ENCODE data around the gene DNAH12. TPM values are rescaled to one million over a fixed set of nuclear protein-coding genes. Genes with fewer than 3 reads are reported as not detected.

The DNAH12 gene
- total and polyA plus RNA-seq, 9 of the 15 experiments (the other 6 are each of a cell fraction or from before 2014, with no cell fraction given) = 0.01 to 0.04 (median 0.01) TPM; not detected in 5

GRCh38 chr3:57555738-57556458, 11.8 kb upstream of the DNAH12 start, which contains the start of gene PDE12:
TSS of gene PDE12 (plus strand) at chr3:57556274. CDS start at chr3:57556380, 106 bp downstream.
- Histone ChIP-seq H3K4me1 (replicated peaks in 1 of 2; ENCODE audit: control insufficient read depth in 2 of 2, insufficient read depth in 2 of 2, low read length in 2 of 2) (peaks cover 10 to 26% of the 10 kb centered on the region in 2 experiments; a peak in 4 of 5 replicates), H3K9me1 (ENCODE audit: control insufficient read depth, insufficient read depth, low read length) (no peaks in the 10 kb centered on the region), H4K20me1 (replicated peaks; ENCODE audit: control insufficient read depth, insufficient read depth, low read length) (0 out of 2 replicates have a peak, but pooled peaks cover 6% of the 10 kb centered on the region), H3K27ac (ENCODE audit: extremely low read depth, low read depth, low read length) (peak within 1 kb of the TSS; percentile 99), H3K36me3 (ENCODE audit: control insufficient read depth, insufficient read depth, low read length) (peaks cover 17% of the 10 kb centered on the region), H2AFZ (ENCODE audit: low read depth, low read length) (peak within 1 kb of the TSS; percentile 100), H3K79me2 (ENCODE audit: control insufficient read depth, insufficient read depth, low read length) (peaks cover 43% of the 10 kb centered on the region), H3K27me3 (ENCODE audit: control insufficient read depth in 2 of 2, insufficient read depth in 2 of 2, low read length in 2 of 2) (no peaks in the 10 kb centered on the region), H3K4me3 (peak within 1 kb of the TSS; percentile 70), H3K9ac (ENCODE audit: insufficient read depth in 1 of 2, low read depth in 2 of 2, low read length in 2 of 2) (peak within 1 kb of the TSS; percentile 91 to 98), H3K9me3 (replicated peaks; ENCODE audit: control insufficient read depth, insufficient read depth, low read depth, low read length) (peaks cover 6% of the 10 kb centered on the region), H3K4me2 (ENCODE audit: insufficient read depth, low read length) (peak within 1 kb of the TSS; percentile 94)
- CTCF ChIA-PET (ENCODE audit: low intra/inter-chr PET ratio) = no interaction called here
- POLR2A ChIA-PET = interaction anchor here (1.1 to 2.0 kb wide), 4 partner anchors 10 to 607 kb away, joined by 3 to 7 read pairs (median 3); partner anchors contain the start of gene ARF4
- peak; percentile 92 for FAIRE-seq
- intact Hi-C loops (cut with micrococcal nuclease) (loop anchor here (2.0 kb wide), 1 partner anchor 41 kb away; the partner anchor contains the start of gene ARF4), in situ Hi-C loops (cut with MboI) (no loop called here)
- no TSS peak for BruUV-seq (replicated peaks)
- peak; percentile 65 to 89 (median 70) for DNase-seq (ENCODE audit: extremely low read depth in 1 of 4, low spot score in 3 of 4)
- 21% methylated on average over 45 of the region's 54 CpGs for WGBS (ENCODE audit: insufficient coverage, low coverage, missing lambda C conversion rate)
- ATAC-seq = peak; percentile 91
- TF ChIP-seq SMAD3 (CRISPR knock-in tag; conservative IDR thresholded peaks at IDR 0.05) = peak; percentile 45; the same call in 1 of the 2 replicates
- peak; percentile 54; the same call in 1 of the 2 replicates for TF ChIP-seq ZBTB9 (CRISPR knock-in tag; IDR thresholded peaks at IDR 0.05)
- TF ChIP-seq CREM (IDR thresholded peaks at IDR 0.05; ENCODE audit: low read depth) = peak; percentile 89
- peak; percentile 67 for TF ChIP-seq PML (IDR thresholded peaks at IDR 0.05; ENCODE audit: low read length)
- peak; percentile 94 for TF ChIP-seq MYC (IDR thresholded peaks at IDR 0.05; ENCODE audit: low read depth, low read length)
- no peak; the same call in none of the 2 replicates for TF ChIP-seq MYC (CRISPR knock-in tag; IDR thresholded peaks at IDR 0.05; ENCODE audit: borderline replicate concordance, low read depth)
- TF ChIP-seq NR4A1 (CRISPR knock-in tag; IDR thresholded peaks at IDR 0.05) = no peak
- TF ChIP-seq NR4A1 (tag; IDR thresholded peaks at IDR 0.05) = peak; percentile 93
- TF ChIP-seq ZNF740 (CRISPR knock-in tag; IDR thresholded peaks at IDR 0.05) = no peak
- TF ChIP-seq ZNF740 (tag; IDR thresholded peaks at IDR 0.05) = peak in 1 of 2 experiments; percentile 50; a peak in 1 of 4 replicates
- no peak for TF ChIP-seq RBM17 (IDR thresholded peaks at IDR 0.05; ENCODE audit: borderline replicate concordance, low read depth, low read length)
- TF ChIP-seq ETV1 (tag; conservative IDR thresholded peaks at IDR 0.05; ENCODE audit: low read depth) = peak; percentile 99
- TF ChIP-seq ELF4 (CRISPR knock-in tag; IDR thresholded peaks at IDR 0.05) = peak; percentile 83; the same call in 1 of the 2 replicates
- TF ChIP-seq ZNF239 (CRISPR knock-in tag; IDR thresholded peaks at IDR 0.05) = peak; percentile 19; the same call in 1 of the 2 replicates
- peak; percentile 75 for TF ChIP-seq POLR2B (IDR thresholded peaks at IDR 0.05; ENCODE audit: low read depth, partially characterized antibody)
- peak; percentile 96 for TF ChIP-seq EP400 (IDR thresholded peaks at IDR 0.05)
- no peak for TF ChIP-seq RBM34 (IDR thresholded peaks at IDR 0.05; ENCODE audit: borderline replicate concordance, insufficient read depth, low read length)
